ENCODE measurements around the gene CR1L.

CR1L gene

GRCh38 chr1:207649865-207650580 lies 5.1 kb downstream of the CR1L start:
- TF ChIP-seq SNAI2 (CRISPR knock-in tag; IDR thresholded peaks at IDR 0.05) (no peak), GLIS3 (CRISPR knock-in tag; IDR thresholded peaks at IDR 0.05) (no peak), ZNF565 (CRISPR knock-in tag; conservative IDR thresholded peaks at IDR 0.05; ENCODE audit: low read depth) (no peak), CSDC2 (CRISPR knock-in tag; IDR thresholded peaks at IDR 0.05) (no peak), ZC3H10 (CRISPR knock-in tag; IDR thresholded peaks at IDR 0.05) (no peak), ZFP3 (CRISPR knock-in tag; IDR thresholded peaks at IDR 0.05) (no peak), ZFP30 (CRISPR knock-in tag; IDR thresholded peaks at IDR 0.05) (no peak), RARB (CRISPR knock-in tag; IDR thresholded peaks at IDR 0.05) (no peak)
- ATAC-seq, result no peak

GRCh38 chr1:207651583-207651982 lies 6.7 kb downstream of the CR1L start:
- no peak for ATAC-seq
- no peak for TF ChIP-seq CSDC2 (CRISPR knock-in tag; IDR thresholded peaks at IDR 0.05)
- no peak for TF ChIP-seq OSR1 (CRISPR knock-in tag; IDR thresholded peaks at IDR 0.05)
- no peak for TF ChIP-seq ZNF8 (CRISPR knock-in tag; IDR thresholded peaks at IDR 0.05)
- TF ChIP-seq POU6F1 (CRISPR knock-in tag; IDR thresholded peaks at IDR 0.05; ENCODE audit: borderline replicate concordance, low read depth), result no peak
- TF ChIP-seq ZC3H10 (CRISPR knock-in tag; IDR thresholded peaks at IDR 0.05), result no peak
- no peak for TF ChIP-seq ARNTL (CRISPR knock-in tag; IDR thresholded peaks at IDR 0.05; ENCODE audit: borderline replicate concordance, low read depth)
- TF ChIP-seq ESRRG (CRISPR knock-in tag; IDR thresholded peaks at IDR 0.05), result no peak
- TF ChIP-seq ZFP3 (CRISPR knock-in tag; IDR thresholded peaks at IDR 0.05), result no peak
- no peak for TF ChIP-seq CSRNP3 (CRISPR knock-in tag; IDR thresholded peaks at IDR 0.05)
- no peak for TF ChIP-seq TCF4 (CRISPR knock-in tag; IDR thresholded peaks at IDR 0.05; ENCODE audit: borderline replicate concordance)
- TF ChIP-seq TSHZ2 (CRISPR knock-in tag; IDR thresholded peaks at IDR 0.05), result no peak
- TF ChIP-seq SNAI2 (CRISPR knock-in tag; IDR thresholded peaks at IDR 0.05), result no peak
- no peak for TF ChIP-seq CREB5 (CRISPR knock-in tag; IDR thresholded peaks at IDR 0.05; ENCODE audit: low read depth)

- TF ChIP-seq CSDC2 (CRISPR knock-in tag; IDR thresholded peaks at IDR 0.05) (no peak), GLIS3 (CRISPR knock-in tag; IDR thresholded peaks at IDR 0.05) (no peak), BACH2 (CRISPR knock-in tag; IDR thresholded peaks at IDR 0.05; ENCODE audit: borderline replicate concordance) (no peak), OSR1 (CRISPR knock-in tag; IDR thresholded peaks at IDR 0.05) (no peak), CSRNP3 (CRISPR knock-in tag; IDR thresholded peaks at IDR 0.05) (no peak), POU6F1 (CRISPR knock-in tag; IDR thresholded peaks at IDR 0.05; ENCODE audit: borderline replicate concordance, low read depth) (no peak), ARNTL (CRISPR knock-in tag; IDR thresholded peaks at IDR 0.05; ENCODE audit: borderline replicate concordance, low read depth) (no peak), ZNF565 (CRISPR knock-in tag; conservative IDR thresholded peaks at IDR 0.05; ENCODE audit: low read depth) (no peak), SNAI2 (CRISPR knock-in tag; IDR thresholded peaks at IDR 0.05) (no peak), PPARA (CRISPR knock-in tag; IDR thresholded peaks at IDR 0.05; ENCODE audit: borderline replicate concordance) (no peak), TSHZ2 (CRISPR knock-in tag; IDR thresholded peaks at IDR 0.05) (no peak), ZNF8 (CRISPR knock-in tag; IDR thresholded peaks at IDR 0.05) (no peak), ISL1 (CRISPR knock-in tag; IDR thresholded peaks at IDR 0.05) (no peak), ZFP30 (CRISPR knock-in tag; IDR thresholded peaks at IDR 0.05) (no peak), TCF4 (CRISPR knock-in tag; IDR thresholded peaks at IDR 0.05; ENCODE audit: borderline replicate concordance) (no peak)
Measured at GRCh38 chr1:207654320-207654719, 9.4 kb downstream of the CR1L start.

More at GRCh38 chr1:207654320-207654719, 9.4 kb downstream of the CR1L start:
- peak; percentile 81 for ATAC-seq

All from SK-N-SH treated with all-trans-retinoic acid at 6 μM for 48 hours (cell line).